Measurements from ENCODE around the gene AGBL5.
"Not testable (repeated sequence)": the region's sequence is repeated elsewhere in the genome, so short reads cannot be mapped to it uniquely, and the experiment has no call there.

Gene AGBL5

GRCh38 chr2:27093430-27094352 lies 42.2 kb downstream of the AGBL5 start:
- DNase-seq = no peak

GRCh38 chr2:27094353-27094984 lies 43.0 kb downstream of the AGBL5 start:
- no peak for DNase-seq

- DNase-seq = no peak
These were observed 43.9 kb downstream of the AGBL5 start for GRCh38 chr2:27095427-27095744.

GRCh38 chr2:27095745-27096651 lies 44.5 kb downstream of the AGBL5 start:
- DNase-seq = peak; percentile 44

GRCh38 chr2:27096748-27097297 lies 45.4 kb downstream of the AGBL5 start:
- peak; percentile 77 for DNase-seq

- DNase-seq = no peak
These were observed 45.9 kb downstream of the AGBL5 start for GRCh38 chr2:27097341-27097740.

- no peak for DNase-seq
These were observed 48.0 kb downstream of the AGBL5 start for GRCh38 chr2:27099334-27099955.

- no peak for DNase-seq
These were observed 48.6 kb downstream of the AGBL5 start for GRCh38 chr2:27100036-27100435.

- no peak for DNase-seq
These were observed 50.9 kb downstream of the AGBL5 start for GRCh38 chr2:27102329-27102728.

- DNase-seq = no peak
These were observed 54.5 kb downstream of the AGBL5 start for GRCh38 chr2:27105981-27106380.

GRCh38 chr2:27108221-27108620 lies 56.8 kb downstream of the AGBL5 start:
- DNase-seq = no peak

- DNase-seq = no peak
These were observed 57.6 kb downstream of the AGBL5 start for GRCh38 chr2:27109083-27109482.

- not testable (repeated sequence) for DNase-seq
These were observed 59.3 kb downstream of the AGBL5 start for GRCh38 chr2:27110603-27111352.

GRCh38 chr2:27111392-27112078 lies 60.1 kb downstream of the AGBL5 start:
- not testable (repeated sequence) for DNase-seq

GRCh38 chr2:27115519-27115918 lies 64.1 kb downstream of the AGBL5 start:
- DNase-seq = no peak

- DNase-seq = no peak
These were observed 66.6 kb downstream of the AGBL5 start for GRCh38 chr2:27117995-27118524.

- no peak for DNase-seq
These were observed 67.3 kb downstream of the AGBL5 start, which contains the start of gene CGREF1 for GRCh38 chr2:27118525-27119329. CGREF1 (minus strand) TSS chr2:27119128; CDS start chr2:27104366, 14,762 bp downstream.

- DNase-seq = not testable (repeated sequence)
These were observed 67.8 kb downstream of the AGBL5 start for GRCh38 chr2:27119330-27119670.

All from suppressor macrophage treated with lipopolysaccharide for 4 hours (primary cell).